ENCODE measurements around the gene PACRG.

GRCh38 chr6:162721404-162721687 lies 6.4 kb upstream of the PACRG start:
- TF ChIP-seq CTCF (optimal IDR thresholded peaks at IDR 0.05 in 1 of 3, IDR thresholded peaks at IDR 0.05 in 1 of 3, conservative IDR thresholded peaks at IDR 0.05 in 1 of 3; ENCODE audit: extremely low read depth in 1 of 3, insufficient read depth in 2 of 3, low read length in 3 of 3) (no peak), EZH2 (IDR thresholded peaks at IDR 0.05; ENCODE audit: low read length) (no peak)
